ENCODE results near the gene RESP18. TPM values are rescaled to one million over a fixed set of nuclear protein-coding genes. Genes with fewer than 3 reads are reported as not detected.

RESP18 gene
- total and polyA plus RNA-seq, 4 donors: not detected

DNA sequence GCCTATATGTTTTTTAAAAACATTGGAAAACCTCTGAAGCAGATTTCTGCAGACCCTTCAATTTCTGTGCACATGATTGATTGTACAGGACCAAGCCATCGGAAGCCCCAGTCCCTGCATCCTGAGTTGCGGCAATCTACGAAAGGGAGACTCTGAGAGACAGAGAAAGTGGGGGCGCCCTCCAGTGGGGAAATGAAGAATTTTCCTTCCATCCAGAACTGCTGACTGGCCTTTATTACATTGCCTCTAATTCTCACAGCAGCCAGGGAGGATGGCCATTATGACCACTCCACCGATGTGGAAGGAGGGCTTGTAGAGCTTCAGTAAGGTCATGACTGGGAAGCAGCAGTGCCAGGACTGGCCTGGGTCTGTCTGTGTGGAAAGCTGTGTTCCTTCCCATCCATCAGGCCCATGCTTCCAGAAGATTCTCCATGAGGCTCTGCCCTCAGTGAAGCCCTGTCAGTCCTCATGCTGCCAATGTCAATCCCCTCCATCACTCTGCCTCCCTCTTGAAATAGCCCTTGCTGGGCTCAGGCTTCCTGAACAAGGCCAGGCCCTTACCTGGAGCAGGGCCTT lies 20.0 kb upstream of the RESP18 start:
- peak; percentile 47 to 57 (median 57) for DNase-seq
- no peak overlapping the region for H3K9ac ChIP-seq (ENCODE audit: insufficient read depth in 1 of 2, low read length in 2 of 2)
- WGBS, 2 donors: 6 to 9% methylated on average over 5 of the region's 5 CpGs
- no peaks in the 10 kb centered on the region for H3K4me1 ChIP-seq (ENCODE audit: control insufficient read depth in 5 of 5, insufficient read depth in 5 of 5, low read length in 5 of 5)
- H3K36me3 ChIP-seq (ENCODE audit: control insufficient read depth in 4 of 4, insufficient read depth in 4 of 4, low read length in 4 of 4): no peaks in the 10 kb centered on the region
- peaks cover 0 to 55% (median 9%) of the 10 kb centered on the region in 3 donors for H3K27me3 ChIP-seq (ENCODE audit: control insufficient read depth in 3 of 3, insufficient read depth in 3 of 3, low read length in 2 of 3)
- no peak overlapping the region for H3K4me3 ChIP-seq
- ATAC-seq (ENCODE audit: insufficient read depth, low FRiP score): no peak
- no peak overlapping the region for H3K27ac ChIP-seq (ENCODE audit: low read depth in 1 of 2, low read length in 1 of 2)
- H3K9me3 ChIP-seq (ENCODE audit: control insufficient read depth in 4 of 4, insufficient read depth in 3 of 4, low read length in 3 of 4): peaks cover 0 to 4% (median 0%) of the 10 kb centered on the region in 4 donors
- TF ChIP-seq, protein P1, sequence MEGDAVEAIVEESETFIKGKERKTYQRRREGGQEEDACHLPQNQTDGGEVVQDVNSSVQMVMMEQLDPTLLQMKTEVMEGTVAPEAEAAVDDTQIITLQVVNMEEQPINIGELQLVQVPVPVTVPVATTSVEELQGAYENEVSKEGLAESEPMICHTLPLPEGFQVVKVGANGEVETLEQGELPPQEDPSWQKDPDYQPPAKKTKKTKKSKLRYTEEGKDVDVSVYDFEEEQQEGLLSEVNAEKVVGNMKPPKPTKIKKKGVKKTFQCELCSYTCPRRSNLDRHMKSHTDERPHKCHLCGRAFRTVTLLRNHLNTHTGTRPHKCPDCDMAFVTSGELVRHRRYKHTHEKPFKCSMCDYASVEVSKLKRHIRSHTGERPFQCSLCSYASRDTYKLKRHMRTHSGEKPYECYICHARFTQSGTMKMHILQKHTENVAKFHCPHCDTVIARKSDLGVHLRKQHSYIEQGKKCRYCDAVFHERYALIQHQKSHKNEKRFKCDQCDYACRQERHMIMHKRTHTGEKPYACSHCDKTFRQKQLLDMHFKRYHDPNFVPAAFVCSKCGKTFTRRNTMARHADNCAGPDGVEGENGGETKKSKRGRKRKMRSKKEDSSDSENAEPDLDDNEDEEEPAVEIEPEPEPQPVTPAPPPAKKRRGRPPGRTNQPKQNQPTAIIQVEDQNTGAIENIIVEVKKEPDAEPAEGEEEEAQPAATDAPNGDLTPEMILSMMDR (IDR thresholded peaks at IDR 0.05; ENCODE audit: control extremely low read depth, extremely low read depth): peak; percentile 54

GRCh38 chr2:219350710-219351221 lies 18.2 kb upstream of the RESP18 start:
- Histone ChIP-seq H3K27ac (ENCODE audit: low read depth in 1 of 2, low read length in 1 of 2) (no peak overlapping the region), H3K4me1 (ENCODE audit: control insufficient read depth in 5 of 5, insufficient read depth in 5 of 5, low read length in 5 of 5) (no peaks in the 10 kb centered on the region), H3K4me3 (no peak overlapping the region), H3K9me3 (ENCODE audit: control insufficient read depth in 4 of 4, insufficient read depth in 3 of 4, low read length in 3 of 4) (peaks cover 0 to 4% (median 0%) of the 10 kb centered on the region in 4 donors), H3K27me3 (ENCODE audit: control insufficient read depth in 3 of 3, insufficient read depth in 3 of 3, low read length in 2 of 3) (peaks cover 0 to 38% (median 2%) of the 10 kb centered on the region in 3 donors), H3K9ac (ENCODE audit: insufficient read depth in 1 of 2, low read length in 2 of 2) (no peak overlapping the region), H3K36me3 (ENCODE audit: control insufficient read depth in 4 of 4, insufficient read depth in 4 of 4, low read length in 4 of 4) (no peaks in the 10 kb centered on the region)
- 53 to 54% methylated on average over 4 of the region's 4 CpGs for WGBS, 2 donors
- ATAC-seq (ENCODE audit: insufficient read depth, low FRiP score): no peak
- TF ChIP-seq, protein P1 (IDR thresholded peaks at IDR 0.05; ENCODE audit: control extremely low read depth, extremely low read depth): no peak
- DNase-seq: no peak

DNA sequence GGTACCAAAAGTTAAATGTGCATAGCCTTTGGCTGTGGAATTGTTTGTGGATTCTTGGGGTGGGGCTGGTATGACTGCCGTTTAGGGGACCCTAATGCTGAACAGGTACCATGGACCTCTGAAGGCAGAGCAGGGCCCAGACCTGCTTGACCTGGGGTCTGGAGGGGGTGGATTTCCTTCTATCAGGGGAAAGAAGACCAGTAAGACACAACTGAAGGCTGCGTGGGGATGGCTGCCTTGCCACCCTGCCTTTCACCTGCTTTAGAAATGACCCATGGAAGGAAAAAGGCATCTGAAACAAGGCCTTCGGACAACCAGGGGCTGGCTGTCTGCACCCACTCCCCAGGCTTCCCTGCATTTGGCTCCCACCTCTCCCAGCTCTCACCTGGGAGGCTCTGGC lies 17.7 kb upstream of the RESP18 start:
- 81 to 85% methylated on average over 3 of the region's 3 CpGs for WGBS, 2 donors
- H3K27ac ChIP-seq (ENCODE audit: low read depth in 1 of 2, low read length in 1 of 2): no peak overlapping the region
- no peak overlapping the region for H3K4me3 ChIP-seq
- no peak for DNase-seq
- peaks cover 0 to 4% (median 0%) of the 10 kb centered on the region in 5 donors for H3K4me1 ChIP-seq (ENCODE audit: control insufficient read depth in 5 of 5, insufficient read depth in 5 of 5, low read length in 5 of 5)
- H3K9me3 ChIP-seq (ENCODE audit: control insufficient read depth in 4 of 4, insufficient read depth in 3 of 4, low read length in 3 of 4): peaks cover 0 to 4% (median 0%) of the 10 kb centered on the region in 4 donors
- TF ChIP-seq, protein P1 (IDR thresholded peaks at IDR 0.05; ENCODE audit: control extremely low read depth, extremely low read depth): no peak
- no peak overlapping the region for H3K9ac ChIP-seq (ENCODE audit: insufficient read depth in 1 of 2, low read length in 2 of 2)
- no peaks in the 10 kb centered on the region for H3K36me3 ChIP-seq (ENCODE audit: control insufficient read depth in 4 of 4, insufficient read depth in 4 of 4, low read length in 4 of 4)
- no peak for ATAC-seq (ENCODE audit: insufficient read depth, low FRiP score)
- peaks cover 0 to 34% (median 2%) of the 10 kb centered on the region in 3 donors for H3K27me3 ChIP-seq (ENCODE audit: control insufficient read depth in 3 of 3, insufficient read depth in 3 of 3, low read length in 2 of 3)
